H1 (cell line): ENCODE data around the gene CBR4.

Experiments used
- BRCA1 ChIP-seq: IDR thresholded peaks from 2 replicates; pipeline ENCODE4 v1.6.1; 2012; ENCODE audit warnings: low read depth, low read length, improper control_type of control experiment
- CEBPB ChIP-seq: IDR thresholded peaks from 2 replicates; pipeline ENCODE4 v1.6.1; 2012; ENCODE audit warnings: low read depth, low read length
- CREB1 ChIP-seq: IDR thresholded peaks from 2 replicates; pipeline ENCODE4 v1.6.1; 2012; ENCODE audit warnings: inconsistent platforms
- EGR1 ChIP-seq: IDR thresholded peaks from 2 replicates; pipeline ENCODE4 v1.6.1; 2011; ENCODE audit warnings: low read depth, low read length, borderline replicate concordance
- EP300 ChIP-seq, 2 experiments: IDR thresholded peaks; 1 replicate in 1 of 2; 2 replicates in 1 of 2; pipeline ENCODE4 v1.6.1; 2011 to 2012; ENCODE audit warnings: low read depth in 2 of 2, low read length in 2 of 2, mild to moderate bottlenecking in 2 of 2, borderline replicate concordance in 1 of 2, inconsistent platforms in 1 of 2, moderate library complexity in 1 of 2
- KDM1A ChIP-seq: fragments of 200-600, 300-600 bp; sonication (generic); IDR thresholded peaks from 2 replicates; pipeline ENCODE4 v1.7.1; 2016; ENCODE audit warnings: mild to moderate bottlenecking, low read length, borderline replicate concordance
- POLR2A ChIP-seq, 2 experiments: IDR thresholded peaks; 1 replicate in 1 of 2; 2 replicates in 1 of 2; pipeline ENCODE4 v1.6.1; 2011; ENCODE audit warnings: low read depth in 2 of 2, low read length in 2 of 2, mild to moderate bottlenecking in 2 of 2; ENCODE audit errors: control extremely low read depth in 1 of 2
- RAD21 ChIP-seq, 2 experiments: IDR thresholded peaks in 1 of 2; conservative IDR thresholded peaks in 1 of 2; 2 replicates each; pipeline ENCODE4 v1.6.1; 2011; ENCODE audit warnings: low read depth in 2 of 2, low read length in 2 of 2, improper control_type of control experiment in 1 of 2, inconsistent platforms in 1 of 2, mild to moderate bottlenecking in 1 of 2, moderate library complexity in 1 of 2
- SIN3A ChIP-seq, 2 experiments: IDR thresholded peaks in 1 of 2; conservative IDR thresholded peaks in 1 of 2; 2 replicates each; pipeline ENCODE4 v1.6.1; 2011 to 2012; ENCODE audit warnings: low read length in 2 of 2, improper control_type of control experiment in 1 of 2, low read depth in 1 of 2, mild to moderate bottlenecking in 1 of 2
- SIX5 ChIP-seq: IDR thresholded peaks from 2 replicates; pipeline ENCODE4 v1.6.1; 2011; ENCODE audit warnings: mild to moderate bottlenecking, low read depth, low read length
- TEAD4 ChIP-seq: IDR thresholded peaks from 2 replicates; pipeline ENCODE4 v1.6.1; 2012; ENCODE audit warnings: low read depth, low read length, inconsistent platforms, mixed read lengths
- YY1 ChIP-seq: IDR thresholded peaks from 2 replicates; pipeline ENCODE4 v1.6.1; 2011; ENCODE audit warnings: low read depth, mild to moderate bottlenecking, low read length
- TF ChIP-seq, protein P1 (sequence below), 3 experiments: IDR thresholded peaks; 1 replicate in 2 of 3; 2 replicates in 1 of 3; pipeline versions ENCODE4 v1.5.1 to v1.6.1; 2011; ENCODE audit warnings: low read length in 3 of 3, mild to moderate bottlenecking in 3 of 3, inconsistent platforms in 2 of 3, low read depth in 1 of 3, moderate library complexity in 1 of 3; ENCODE audit not compliant: insufficient read depth in 1 of 3; ENCODE audit errors: control extremely low read depth in 1 of 3

DNA sequence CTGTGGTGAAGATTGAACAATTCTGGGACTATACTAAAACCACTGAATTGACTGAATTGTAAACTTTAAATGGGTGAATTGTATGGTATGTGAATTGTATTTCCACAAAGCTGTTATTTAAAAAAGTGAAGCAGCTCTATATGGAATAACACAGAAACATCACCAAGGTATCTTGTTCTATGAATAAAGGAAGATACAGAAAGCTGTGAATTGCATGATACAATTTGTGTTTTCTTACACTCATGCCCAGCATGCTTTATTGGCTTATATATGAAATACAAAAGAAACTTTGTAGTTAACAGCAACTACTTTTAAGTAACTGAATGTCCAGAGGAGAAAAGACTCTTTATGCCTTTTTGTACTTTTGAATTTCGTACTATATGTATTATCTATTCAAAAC, 11.5 kb downstream of the CBR4 start:
- TF ChIP-seq EGR1, result no peak
- TF ChIP-seq YY1, result no peak
- TF ChIP-seq, protein P1, sequence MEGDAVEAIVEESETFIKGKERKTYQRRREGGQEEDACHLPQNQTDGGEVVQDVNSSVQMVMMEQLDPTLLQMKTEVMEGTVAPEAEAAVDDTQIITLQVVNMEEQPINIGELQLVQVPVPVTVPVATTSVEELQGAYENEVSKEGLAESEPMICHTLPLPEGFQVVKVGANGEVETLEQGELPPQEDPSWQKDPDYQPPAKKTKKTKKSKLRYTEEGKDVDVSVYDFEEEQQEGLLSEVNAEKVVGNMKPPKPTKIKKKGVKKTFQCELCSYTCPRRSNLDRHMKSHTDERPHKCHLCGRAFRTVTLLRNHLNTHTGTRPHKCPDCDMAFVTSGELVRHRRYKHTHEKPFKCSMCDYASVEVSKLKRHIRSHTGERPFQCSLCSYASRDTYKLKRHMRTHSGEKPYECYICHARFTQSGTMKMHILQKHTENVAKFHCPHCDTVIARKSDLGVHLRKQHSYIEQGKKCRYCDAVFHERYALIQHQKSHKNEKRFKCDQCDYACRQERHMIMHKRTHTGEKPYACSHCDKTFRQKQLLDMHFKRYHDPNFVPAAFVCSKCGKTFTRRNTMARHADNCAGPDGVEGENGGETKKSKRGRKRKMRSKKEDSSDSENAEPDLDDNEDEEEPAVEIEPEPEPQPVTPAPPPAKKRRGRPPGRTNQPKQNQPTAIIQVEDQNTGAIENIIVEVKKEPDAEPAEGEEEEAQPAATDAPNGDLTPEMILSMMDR (IDR thresholded peaks at IDR 0.05; ENCODE audit: control extremely low read depth in 1 of 3, insufficient read depth in 1 of 3, low read depth in 1 of 3, low read length in 3 of 3), result no peak
- TF ChIP-seq CREB1, result no peak
- no peak for TF ChIP-seq EP300 (IDR thresholded peaks at IDR 0.05; ENCODE audit: borderline replicate concordance in 1 of 2, low read depth in 2 of 2, low read length in 2 of 2)
- no peak for TF ChIP-seq RAD21 (IDR thresholded peaks at IDR 0.05 in 1 of 2, conservative IDR thresholded peaks at IDR 0.05 in 1 of 2; ENCODE audit: low read depth in 2 of 2, low read length in 2 of 2)
- no peak for TF ChIP-seq CEBPB
- no peak for TF ChIP-seq POLR2A (IDR thresholded peaks at IDR 0.05; ENCODE audit: control extremely low read depth in 1 of 2, low read depth in 2 of 2, low read length in 2 of 2)
- no peak for TF ChIP-seq SIX5
- TF ChIP-seq SIN3A (conservative IDR thresholded peaks at IDR 0.05 in 1 of 2, IDR thresholded peaks at IDR 0.05 in 1 of 2; ENCODE audit: low read depth in 1 of 2, low read length in 2 of 2), result no peak
- TF ChIP-seq BRCA1, result no peak
- TF ChIP-seq TEAD4, result no peak
- no peak for TF ChIP-seq KDM1A
